ENCODE data around the gene ENTPD8. TPM values are rescaled to one million over a fixed set of nuclear protein-coding genes. Genes with fewer than 3 reads are reported as not detected.

Gene ENTPD8
- total RNA-seq: 100 to 1,000 TPM in 1 of 3 donors, 10 to 100 TPM in 2; 36.7 to 127 (median 74.8) TPM
- long read RNA-seq, donor 1, transcript ENTPD8-202 (10 exons, 2,222 nt): major isoform, 38 of 129 reads
- long read RNA-seq, donor 1, transcript ENTPD8-201 (9 exons, 2,111 nt): minor isoform, 27 of 129 reads
- long read RNA-seq, donor 1, partial matches to known transcripts: 25 of 129 reads
- long read RNA-seq, donor 1, other reads (novel, unspliced or antisense): 35 of 129 reads
- long read RNA-seq, donor 2, transcript ENTPD8-202 (10 exons, 2,222 nt): major isoform, 36 of 77 reads
- long read RNA-seq, donor 2, transcript ENTPD8-201 (9 exons, 2,111 nt): minor isoform, 14 of 77 reads
- long read RNA-seq, donor 2, partial matches to known transcripts: 10 of 77 reads
- long read RNA-seq, donor 2, other reads (novel, unspliced or antisense): 16 of 77 reads

GRCh38 chr9:137441289-137441934 lies at the start of gene ENTPD8:
TSS of gene ENTPD8 (minus strand) at chr9:137441357. CDS start at chr9:137438285, 3,072 bp downstream.
- intact Hi-C loops (cut with DNase I, micrococcal nuclease): no loop called here
- no peak for TF ChIP-seq CTCF (IDR thresholded peaks at IDR 0.05)
- H3K9me3 ChIP-seq: no peaks in the 10 kb centered on the region
- no peaks in the 10 kb centered on the region for H3K36me3 ChIP-seq (ENCODE audit: low read depth)
- H3K4me1 ChIP-seq (ENCODE audit: low read depth): peaks cover 29% of the 10 kb centered on the region
- DNase-seq (peak; percentile 89 to 93 (median 91)), ATAC-seq (peak; percentile 83)
- no peak within 1 kb of the TSS for H3K4me3 ChIP-seq

GRCh38 chr9:137490532-137491186 lies 49.5 kb upstream of the ENTPD8 start:
- no peak for TF ChIP-seq CTCF (IDR thresholded peaks at IDR 0.05)
- peaks cover 12% of the 10 kb centered on the region for H3K4me1 ChIP-seq (ENCODE audit: low read depth)
- no peaks in the 10 kb centered on the region for H3K36me3 ChIP-seq (ENCODE audit: low read depth)
- DNase-seq (no peak), ATAC-seq (no peak)
- no peak overlapping the region for H3K4me3 ChIP-seq
- intact Hi-C loops (cut with DNase I, micrococcal nuclease): no loop called here
- H3K9me3 ChIP-seq: no peaks in the 10 kb centered on the region

GRCh38 chr9:137488906-137489305 lies 47.7 kb upstream of the ENTPD8 start:
- TF ChIP-seq CTCF (IDR thresholded peaks at IDR 0.05): no peak
- no peaks in the 10 kb centered on the region for H3K36me3 ChIP-seq (ENCODE audit: low read depth)
- DNase-seq (peak in 2 of 3 donors; percentile 11), ATAC-seq (no peak)
- no peaks in the 10 kb centered on the region for H3K9me3 ChIP-seq
- H3K4me1 ChIP-seq (ENCODE audit: low read depth): peaks cover 9% of the 10 kb centered on the region
- H3K4me3 ChIP-seq: no peak overlapping the region
- intact Hi-C loops (cut with DNase I, micrococcal nuclease): no loop called here

GRCh38 chr9:137488327-137488653 lies 47.1 kb upstream of the ENTPD8 start:
- ATAC-seq (peak; percentile 47), DNase-seq (peak; percentile 50 to 61 (median 57))
- no peaks in the 10 kb centered on the region for H3K9me3 ChIP-seq
- no peak for TF ChIP-seq CTCF (IDR thresholded peaks at IDR 0.05)
- H3K4me1 ChIP-seq (ENCODE audit: low read depth): peaks cover 5% of the 10 kb centered on the region
- intact Hi-C loops (cut with DNase I, micrococcal nuclease): no loop called here
- H3K4me3 ChIP-seq: no peak overlapping the region
- H3K36me3 ChIP-seq (ENCODE audit: low read depth): no peaks in the 10 kb centered on the region

GRCh38 chr9:137487454-137488326 lies 46.5 kb upstream of the ENTPD8 start:
- Histone ChIP-seq H3K4me3 (no peak overlapping the region), H3K36me3 (ENCODE audit: low read depth) (no peaks in the 10 kb centered on the region), H3K9me3 (no peaks in the 10 kb centered on the region), H3K4me1 (ENCODE audit: low read depth) (peaks cover 5% of the 10 kb centered on the region)
- peak; percentile 21 to 52 (median 34) for DNase-seq
- no peak for TF ChIP-seq CTCF (IDR thresholded peaks at IDR 0.05)
- intact Hi-C loops (cut with DNase I, micrococcal nuclease): no loop called here
- ATAC-seq: peak; percentile 70
